Activated CD4-positive, alpha-beta T cell treated with anti-CD3 and anti-CD28 coated beads for 36 hours (primary cell): ENCODE results near the gene UBR1. TPM values are rescaled to one million over a fixed set of nuclear protein-coding genes. Genes with fewer than 3 reads are reported as not detected.
"Not testable (repeated sequence)": the region's sequence is repeated elsewhere in the genome, so short reads cannot be mapped to it uniquely, and the experiment has no call there.

Experiments used
- ATAC-seq: fragments of 200-7000 bp; cut with Tn5 transposase; one replicate; pipeline ENCODE4 v1.10.0; 2021; ENCODE audit warnings: mild to moderate bottlenecking, moderate library complexity
- CTCF ChIA-PET: fragments of 350-600 bp; sonication (Branson Sonifier 250); formaldehyde crosslinking; loops from one replicate; lab custom pipeline; 2021; ENCODE audit warnings: antibody characterized with exemption; lab: Charles Lee
- POLR2A ChIA-PET: fragments of 350-600 bp; sonication (Branson Sonifier 250); formaldehyde crosslinking; loops from one replicate; lab custom pipeline; 2021; ENCODE audit warnings: antibody characterized with exemption, inconsistent platforms; lab: Charles Lee
- DNase-seq: peaks from one replicate; pipeline ENCODE4 v3.0.0-alpha.2; 2020
- H3K27ac Mint-ChIP-seq: one replicate; pipeline ENCODE4 v1.8.0; 2021; ENCODE audit warnings: mixed read lengths
- H3K27me3 Mint-ChIP-seq: one replicate; pipeline ENCODE4 v1.8.0; 2021; ENCODE audit warnings: mixed read lengths
- H3K36me3 Mint-ChIP-seq: one replicate; pipeline ENCODE4 v1.8.0; 2021; ENCODE audit warnings: low read depth, mixed read lengths
- H3K4me1 Mint-ChIP-seq: one replicate; pipeline ENCODE4 v1.8.0; 2021; ENCODE audit warnings: mixed read lengths
- H3K4me3 Mint-ChIP-seq: one replicate; pipeline ENCODE4 v1.8.0; 2021; ENCODE audit warnings: mild to moderate bottlenecking, moderate library complexity, mixed read lengths
- H3K9me3 Mint-ChIP-seq: one replicate; pipeline ENCODE4 v1.8.0; 2021; ENCODE audit warnings: low read depth, mixed read lengths
- intact Hi-C, 2 experiments: fragments of 100-400 bp; cut with DNase I in 1 of 2; cut with micrococcal nuclease in 1 of 2; formaldehyde crosslinking; loops; one replicate each; pipeline versions ENCODE4 v1.14.2 to v1.15.1; 2022 to 2024; cut with DNase I, micrococcal nuclease
- total RNA-seq, 2 experiments: library from RNA; stranded (reverse); gene quantifications; one replicate each; pipeline ENCODE4 v1.2.3, GENCODE V29; 2021

The UBR1 gene
- total RNA-seq, 2 experiments from 2014 or later = 26.8 to 30.6 TPM

GRCh38 chr15:42971830-42972229, 134.0 kb downstream of the UBR1 start:
- H3K36me3 Mint-ChIP-seq = peaks cover 65% of the 10 kb centered on the region
- H3K4me1 Mint-ChIP-seq = no peaks in the 10 kb centered on the region
- POLR2A ChIA-PET = no interaction called here
- ATAC-seq (no peak), DNase-seq (no peak)
- no peak overlapping the region for H3K27ac Mint-ChIP-seq
- H3K27me3 Mint-ChIP-seq = no peaks in the 10 kb centered on the region
- CTCF ChIA-PET = no interaction called here
- H3K4me3 Mint-ChIP-seq = no peak overlapping the region
- intact Hi-C loops = no loop called here
- H3K9me3 Mint-ChIP-seq = no peaks in the 10 kb centered on the region

- no peak for ATAC-seq
- no peak overlapping the region for H3K4me3 Mint-ChIP-seq
- H3K36me3 Mint-ChIP-seq = peaks cover 29% of the 10 kb centered on the region
- no peaks in the 10 kb centered on the region for H3K4me1 Mint-ChIP-seq
- no peak overlapping the region for H3K27ac Mint-ChIP-seq
- no peaks in the 10 kb centered on the region for H3K27me3 Mint-ChIP-seq
- intact Hi-C loops = no loop called here
- POLR2A ChIA-PET = no interaction called here
- DNase-seq = no peak
- no peaks in the 10 kb centered on the region for H3K9me3 Mint-ChIP-seq
- CTCF ChIA-PET = no interaction called here
Observed at GRCh38 chr15:42964476-42964875, 141.4 kb downstream of the UBR1 start.

- ChIA-PET CTCF (interaction anchor here (1.3 kb wide), 1 partner anchor 20 kb away, joined by 4 read pairs; no protein-coding TSS in a partner anchor), POLR2A (no interaction called here)
- Mint-ChIP-seq H3K36me3 (peaks cover 54% of the 10 kb centered on the region), H3K4me1 (peaks cover 6% of the 10 kb centered on the region), H3K27ac (no peak overlapping the region), H3K27me3 (no peaks in the 10 kb centered on the region), H3K9me3 (no peaks in the 10 kb centered on the region), H3K4me3 (no peak overlapping the region)
- peak; percentile 33 for ATAC-seq
- no peak for DNase-seq
- intact Hi-C loops = no loop called here
Observed at GRCh38 chr15:42955518-42955917, 150.3 kb downstream of the UBR1 start.

GRCh38 chr15:42954291-42954690, 151.5 kb downstream of the UBR1 start:
- no peak for DNase-seq

GRCh38 chr15:42948898-42949297, 156.9 kb downstream of the UBR1 start:
- H3K9me3 Mint-ChIP-seq, DNase-seq, H3K27me3 Mint-ChIP-seq, POLR2A ChIA-PET, intact Hi-C loops, H3K27ac Mint-ChIP-seq, H3K4me1 Mint-ChIP-seq, ATAC-seq, H3K4me3 Mint-ChIP-seq, CTCF ChIA-PET: not testable (repeated sequence)
- peaks cover 48% of the 10 kb centered on the region for H3K36me3 Mint-ChIP-seq

More at GRCh38 chr15:42954291-42954690, 151.5 kb downstream of the UBR1 start:
- POLR2A ChIA-PET = no interaction called here
- peaks cover 63% of the 10 kb centered on the region for H3K36me3 Mint-ChIP-seq
- no peak overlapping the region for H3K27ac Mint-ChIP-seq
- H3K9me3 Mint-ChIP-seq = no peaks in the 10 kb centered on the region
- CTCF ChIA-PET = interaction anchor here (0.7 kb wide), 1 partner anchor 297 kb away, joined by 3 read pairs; no protein-coding TSS in a partner anchor
- H3K4me1 Mint-ChIP-seq = peaks cover 6% of the 10 kb centered on the region
- no peak for ATAC-seq
- intact Hi-C loops = no loop called here
- no peak overlapping the region for H3K4me3 Mint-ChIP-seq
- no peaks in the 10 kb centered on the region for H3K27me3 Mint-ChIP-seq

- ChIA-PET POLR2A (no interaction called here), CTCF (interaction anchor here (0.6 to 1.0 kb wide), 3 partner anchors 8 to 760 kb away, joined by 3 to 4 read pairs (median 3); no protein-coding TSS in a partner anchor)
- Mint-ChIP-seq H3K27ac (no peak overlapping the region), H3K4me1 (no peaks in the 10 kb centered on the region), H3K9me3 (no peaks in the 10 kb centered on the region), H3K27me3 (no peaks in the 10 kb centered on the region), H3K4me3 (no peak overlapping the region), H3K36me3 (peaks cover 14% of the 10 kb centered on the region)
- no peak for ATAC-seq
- intact Hi-C loops = no loop called here
- no peak for DNase-seq
Observed at GRCh38 chr15:42940527-42940926, 165.3 kb downstream of the UBR1 start.

- Mint-ChIP-seq H3K4me1 (no peaks in the 10 kb centered on the region), H3K4me3 (no peak overlapping the region), H3K9me3 (no peaks in the 10 kb centered on the region), H3K27ac (no peak overlapping the region), H3K36me3 (peaks cover 10% of the 10 kb centered on the region), H3K27me3 (no peaks in the 10 kb centered on the region)
- CTCF ChIA-PET = interaction anchor here (0.6 to 1.2 kb wide), 3 partner anchors 14 to 412 kb away, joined by 3 read pairs; no protein-coding TSS in a partner anchor
- POLR2A ChIA-PET = no interaction called here
- ATAC-seq = no peak
- no peak for DNase-seq
- intact Hi-C loops = no loop called here
Observed at GRCh38 chr15:42939841-42940240, 166.0 kb downstream of the UBR1 start.

GRCh38 chr15:42937143-42937542, 168.7 kb downstream of the UBR1 start:
- Mint-ChIP-seq H3K4me1 (no peaks in the 10 kb centered on the region), H3K27ac (no peak overlapping the region), H3K4me3 (no peak overlapping the region), H3K27me3 (no peaks in the 10 kb centered on the region), H3K9me3 (no peaks in the 10 kb centered on the region), H3K36me3 (peaks cover 7% of the 10 kb centered on the region)
- ATAC-seq (no peak), DNase-seq (no peak)
- ChIA-PET POLR2A (no interaction called here), CTCF (no interaction called here)
- intact Hi-C loops = no loop called here

- no peak overlapping the region for H3K4me3 Mint-ChIP-seq
- H3K9me3 Mint-ChIP-seq = no peaks in the 10 kb centered on the region
- H3K27me3 Mint-ChIP-seq = no peaks in the 10 kb centered on the region
- CTCF ChIA-PET = interaction anchor here (0.6 to 1.1 kb wide), 3 partner anchors 13 to 1330 kb away, joined by 3 to 4 read pairs (median 3); no protein-coding TSS in a partner anchor
- DNase-seq (no peak), ATAC-seq (no peak)
- no peaks in the 10 kb centered on the region for H3K4me1 Mint-ChIP-seq
- intact Hi-C loops = no loop called here
- H3K27ac Mint-ChIP-seq = no peak overlapping the region
- H3K36me3 Mint-ChIP-seq = peaks cover 2% of the 10 kb centered on the region
- POLR2A ChIA-PET = no interaction called here
Observed at GRCh38 chr15:42933886-42934667, 171.8 kb downstream of the UBR1 start.

- intact Hi-C loops = no loop called here
- Mint-ChIP-seq H3K36me3 (peaks cover 2% of the 10 kb centered on the region), H3K27ac (no peak overlapping the region), H3K27me3 (no peaks in the 10 kb centered on the region), H3K4me3 (no peak overlapping the region), H3K4me1 (no peaks in the 10 kb centered on the region), H3K9me3 (no peaks in the 10 kb centered on the region)
- ATAC-seq = no peak
- DNase-seq = no peak
- CTCF ChIA-PET = interaction anchor here (0.7 to 1.1 kb wide), 2 partner anchors 8 to 25 kb away, joined by 3 to 4 read pairs; no protein-coding TSS in a partner anchor
- POLR2A ChIA-PET = no interaction called here
Observed at GRCh38 chr15:42932833-42933515, 172.9 kb downstream of the UBR1 start.

- ChIA-PET CTCF (interaction anchor here (0.7 to 1.1 kb wide), 2 partner anchors 24 to 207 kb away, joined by 3 read pairs; no protein-coding TSS in a partner anchor), POLR2A (no interaction called here)
- no peak for ATAC-seq
- Mint-ChIP-seq H3K27ac (no peak overlapping the region), H3K36me3 (no peaks in the 10 kb centered on the region), H3K27me3 (no peaks in the 10 kb centered on the region), H3K4me1 (no peaks in the 10 kb centered on the region), H3K9me3 (no peaks in the 10 kb centered on the region), H3K4me3 (no peak overlapping the region)
- intact Hi-C loops = no loop called here
- no peak for DNase-seq
Observed at GRCh38 chr15:42931702-42932486, 173.9 kb downstream of the UBR1 start.
